AG04449 (cell line): Measurements from ENCODE around the gene ACTL7B.

ENCODE experiments used
- CTCF ChIA-PET: fragments of 350-600 bp; formaldehyde crosslinking; extraction: SDS; loops from one replicate; lab custom pipeline; 2021; ENCODE audit warnings: antibody characterized with exemption; lab: Yijun Ruan, JAX
- POLR2A ChIA-PET: fragments of 400-600, 350-600 bp; formaldehyde crosslinking; extraction: SDS; loops from one replicate; lab custom pipeline; 2020; ENCODE audit warnings: antibody characterized with exemption, inconsistent platforms; lab: Yijun Ruan, JAX
- DNase-seq: peaks from one replicate; pipeline ENCODE4 v3.0.0-alpha.2; 2010; ENCODE audit warnings: low read depth, low spot score
- H3K4me3 ChIP-seq: 2 replicates; pipeline ENCODE4 v1.5.1; 2011; ENCODE audit warnings: low read depth, mild to moderate bottlenecking, control low read depth, low read length
- CTCF ChIP-seq: IDR thresholded peaks from one replicate; pipeline ENCODE4 v1.5.1; 2011; ENCODE audit warnings: mild to moderate bottlenecking, moderate library complexity, low read length, control low read depth, inconsistent platforms; ENCODE audit not compliant: insufficient read depth; ENCODE audit errors: missing control alignments

ACTL7B gene

DNA sequence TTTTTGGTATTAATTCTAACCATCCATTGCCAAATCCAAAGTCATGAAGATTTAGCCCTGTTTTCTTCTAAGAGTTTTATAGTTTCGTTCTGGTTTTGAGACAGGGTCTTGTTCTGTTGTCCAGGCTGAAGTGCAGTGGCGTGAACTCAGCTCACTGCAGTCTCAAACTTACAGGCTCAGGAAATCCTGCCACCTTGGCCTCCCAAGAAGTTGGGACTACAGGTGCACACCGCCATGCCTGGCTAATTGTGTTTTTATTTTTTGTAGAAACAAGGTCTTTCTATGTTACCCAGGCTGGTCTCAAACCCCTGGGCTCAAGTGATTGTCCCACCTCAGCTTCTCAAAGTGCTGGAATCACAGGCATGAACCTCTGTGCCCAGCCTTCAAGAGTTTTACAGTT lies 27.3 kb upstream of the ACTL7B start:
- POLR2A ChIA-PET: interaction anchor here (0.7 kb wide), 1 partner anchor 536 kb away, joined by 3 read pairs; no protein-coding TSS in a partner anchor
- CTCF ChIA-PET: no interaction called here
- no peak for TF ChIP-seq CTCF

GRCh38 chr9:108882052-108882888 lies 26.5 kb upstream of the ACTL7B start:
- DNase-seq: no peak
- TF ChIP-seq CTCF: no peak
- H3K4me3 ChIP-seq: no peak overlapping the region
- POLR2A ChIA-PET: interaction anchor here (0.7 kb wide), 1 partner anchor 537 kb away, joined by 3 read pairs; no protein-coding TSS in a partner anchor
- CTCF ChIA-PET: no interaction called here

More for the DNA sequence above, 27.3 kb upstream of the ACTL7B start:
- no peak overlapping the region for H3K4me3 ChIP-seq
- DNase-seq: no peak

- H3K4me3 ChIP-seq: no peak overlapping the region
- ChIA-PET POLR2A (no interaction called here), CTCF (no interaction called here)
- no peak for DNase-seq
- no peak for TF ChIP-seq CTCF
These were observed 25.0 kb upstream of the ACTL7B start for GRCh38 chr9:108880738-108881316.

DNA sequence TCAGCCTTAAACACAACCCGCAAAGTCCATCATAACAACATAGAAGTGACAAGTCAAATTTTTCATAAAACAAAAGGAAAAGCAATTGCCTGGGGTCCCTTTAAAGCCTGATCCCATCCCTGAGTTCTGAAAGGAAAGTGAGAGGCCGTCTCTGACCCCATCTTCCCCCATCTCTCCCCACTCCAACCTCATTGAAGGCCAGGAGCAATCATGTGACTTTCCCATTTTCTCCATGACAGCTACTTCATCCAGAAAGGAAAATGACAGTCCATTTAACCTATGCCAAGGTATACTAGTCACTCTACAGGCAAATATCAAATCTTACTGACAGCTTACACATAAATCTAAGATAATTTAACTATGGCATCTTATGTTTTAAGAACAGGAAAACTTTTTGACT lies 21.7 kb upstream of the ACTL7B start:
- ChIA-PET POLR2A (no interaction called here), CTCF (interaction anchor here (2.3 kb wide), 1 partner anchor 12 kb away, joined by 9 read pairs; no protein-coding TSS in a partner anchor)
- no peak for DNase-seq
- H3K4me3 ChIP-seq: no peak overlapping the region
- TF ChIP-seq CTCF: no peak

DNA sequence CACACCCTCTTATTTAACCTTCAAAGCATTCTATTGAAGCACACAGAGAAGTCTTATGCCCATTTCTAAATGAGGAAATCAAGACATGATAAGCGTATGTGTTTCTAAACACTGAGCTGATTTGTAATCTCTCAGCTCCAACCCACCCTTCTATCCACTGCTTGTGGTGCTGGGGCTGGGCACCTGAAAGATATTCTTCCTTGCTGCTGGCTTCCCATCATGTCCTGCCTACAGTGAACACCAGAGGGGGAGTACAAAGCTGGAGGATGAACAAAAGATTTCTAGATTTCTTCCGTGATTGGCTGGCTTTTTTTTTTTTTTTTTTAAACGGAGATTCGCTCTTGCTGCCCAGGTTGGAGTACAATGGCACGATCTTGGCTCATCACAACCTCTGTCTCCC lies 20.6 kb upstream of the ACTL7B start:
- CTCF ChIA-PET: interaction anchor here (2.3 kb wide), 1 partner anchor 13 kb away, joined by 9 read pairs; no protein-coding TSS in a partner anchor
- no peak for TF ChIP-seq CTCF
- POLR2A ChIA-PET: no interaction called here
- DNase-seq: no peak
- no peak overlapping the region for H3K4me3 ChIP-seq
